ENCODE results near the gene NSD2. TPM values are rescaled to one million over a fixed set of nuclear protein-coding genes. Genes with fewer than 3 reads are reported as not detected.

NSD2 gene
- total RNA-seq, 1 experiment from 2014 or later = 136 TPM

DNA sequence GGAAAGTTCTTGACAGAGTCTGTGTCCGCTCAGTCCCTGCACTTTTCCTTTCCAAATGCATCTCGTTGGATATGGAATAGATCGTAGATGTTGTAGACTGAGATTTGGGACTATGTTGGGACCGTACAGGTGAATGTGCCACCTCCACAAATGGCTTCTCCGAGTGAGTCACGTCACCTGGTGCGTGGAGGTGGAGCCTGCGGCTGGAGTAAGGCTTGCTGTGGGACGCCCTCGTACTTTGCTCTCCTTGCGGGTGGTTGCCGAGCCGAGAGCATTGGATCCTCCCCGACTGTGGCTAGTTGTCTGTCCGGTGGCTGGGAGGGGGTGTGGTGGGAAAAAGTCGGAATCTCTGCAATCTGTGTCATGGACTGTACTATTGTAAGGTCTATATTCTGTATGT is 77.0 kb downstream of the NSD2 start:
- no peak for DNase-seq
- Histone ChIP-seq H3K23me2 (ENCODE audit: insufficient read length, low read depth, low read length, poor library complexity, severe bottlenecking) (no peaks in the 10 kb centered on the region), H3K56ac (ENCODE audit: insufficient read length, low read depth, low read length) (no peak overlapping the region), H3K79me2 (ENCODE audit: insufficient read depth, low read length) (no peaks in the 10 kb centered on the region), H3T11ph (ENCODE audit: low read length) (no peak overlapping the region), H2BK12ac (ENCODE audit: insufficient read length, low read depth, low read length) (no peak overlapping the region), H3K4me1 (ENCODE audit: insufficient read depth, low read length) (no peaks in the 10 kb centered on the region), H3K14ac (ENCODE audit: insufficient read depth, low read length) (no peak overlapping the region), H4K5ac (ENCODE audit: insufficient read length, low read depth, low read length) (no peak overlapping the region), H4K91ac (ENCODE audit: insufficient read length, low read depth, low read length) (no peak overlapping the region), H3K23ac (ENCODE audit: insufficient read length, low read depth, low read length) (no peak overlapping the region), H3K9me3 (ENCODE audit: control insufficient read depth, low read depth, low read length) (no peaks in the 10 kb centered on the region), H3K79me1 (ENCODE audit: insufficient read depth, low read depth, low read length, poor library complexity, severe bottlenecking) (no peaks in the 10 kb centered on the region), H2BK120ac (ENCODE audit: low read depth, low read length, poor library complexity, severe bottlenecking) (no peak overlapping the region), H3K27me3 (ENCODE audit: insufficient read depth, low read length) (no peaks in the 10 kb centered on the region), H3K9ac (ENCODE audit: extremely low read depth, insufficient read length, low read length) (no peak overlapping the region), H2BK20ac (ENCODE audit: low read depth, low read length, poor library complexity, severe bottlenecking) (no peak overlapping the region), H3K4ac (ENCODE audit: low read depth, low read length) (no peak overlapping the region), H3K4me2 (ENCODE audit: insufficient read depth, insufficient read length, low read length) (no peak overlapping the region), H4K8ac (replicated peaks; ENCODE audit: insufficient read length, low read depth, low read length) (no peak overlapping the region), H3K18ac (ENCODE audit: insufficient read length, low read depth, low read length) (no peak overlapping the region), H2BK5ac (ENCODE audit: insufficient read length, low read length) (no peak overlapping the region), H2BK15ac (ENCODE audit: low read depth, low read length) (no peak overlapping the region), H2AFZ (ENCODE audit: low read length) (no peak overlapping the region), H3K27ac (ENCODE audit: insufficient read length, low read depth, low read length) (no peak overlapping the region), H2AK5ac (ENCODE audit: insufficient read length, low read length) (no peak overlapping the region), H4K20me1 (ENCODE audit: control insufficient read depth, insufficient read depth, insufficient read length) (no peaks in the 10 kb centered on the region)
- peaks cover 16 to 47% (median 27%) of the 10 kb centered on the region in 3 experiments; a peak in 6 of 7 replicates for H3K36me3 Mint-ChIP-seq (ENCODE audit: insufficient read depth in 1 of 3, low read depth in 3 of 3)
- no peak overlapping the region for H3K4me3 Mint-ChIP-seq
- H3K27ac Mint-ChIP-seq = peak overlapping the region in 1 of 3 experiments; percentile 10; a peak in 2 of 7 replicates
- WGBS (ENCODE audit: extremely low coverage, insufficient read length, low lambda C conversion rate) = no CpG with 5 or more reads among the region's 16 CpGs
- no peaks in the 10 kb centered on the region for H3K9me3 Mint-ChIP-seq
- TF ChIP-seq, protein P1, sequence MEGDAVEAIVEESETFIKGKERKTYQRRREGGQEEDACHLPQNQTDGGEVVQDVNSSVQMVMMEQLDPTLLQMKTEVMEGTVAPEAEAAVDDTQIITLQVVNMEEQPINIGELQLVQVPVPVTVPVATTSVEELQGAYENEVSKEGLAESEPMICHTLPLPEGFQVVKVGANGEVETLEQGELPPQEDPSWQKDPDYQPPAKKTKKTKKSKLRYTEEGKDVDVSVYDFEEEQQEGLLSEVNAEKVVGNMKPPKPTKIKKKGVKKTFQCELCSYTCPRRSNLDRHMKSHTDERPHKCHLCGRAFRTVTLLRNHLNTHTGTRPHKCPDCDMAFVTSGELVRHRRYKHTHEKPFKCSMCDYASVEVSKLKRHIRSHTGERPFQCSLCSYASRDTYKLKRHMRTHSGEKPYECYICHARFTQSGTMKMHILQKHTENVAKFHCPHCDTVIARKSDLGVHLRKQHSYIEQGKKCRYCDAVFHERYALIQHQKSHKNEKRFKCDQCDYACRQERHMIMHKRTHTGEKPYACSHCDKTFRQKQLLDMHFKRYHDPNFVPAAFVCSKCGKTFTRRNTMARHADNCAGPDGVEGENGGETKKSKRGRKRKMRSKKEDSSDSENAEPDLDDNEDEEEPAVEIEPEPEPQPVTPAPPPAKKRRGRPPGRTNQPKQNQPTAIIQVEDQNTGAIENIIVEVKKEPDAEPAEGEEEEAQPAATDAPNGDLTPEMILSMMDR (conservative IDR thresholded peaks at IDR 0.05) = no peak
- H3K4me1 Mint-ChIP-seq = no peaks in the 10 kb centered on the region
- no peaks in the 10 kb centered on the region for H3K27me3 Mint-ChIP-seq (ENCODE audit: low read depth)

Measured in H9 (cell line).